Measurements from ENCODE around the gene NPHP4.

NPHP4 gene

DNA sequence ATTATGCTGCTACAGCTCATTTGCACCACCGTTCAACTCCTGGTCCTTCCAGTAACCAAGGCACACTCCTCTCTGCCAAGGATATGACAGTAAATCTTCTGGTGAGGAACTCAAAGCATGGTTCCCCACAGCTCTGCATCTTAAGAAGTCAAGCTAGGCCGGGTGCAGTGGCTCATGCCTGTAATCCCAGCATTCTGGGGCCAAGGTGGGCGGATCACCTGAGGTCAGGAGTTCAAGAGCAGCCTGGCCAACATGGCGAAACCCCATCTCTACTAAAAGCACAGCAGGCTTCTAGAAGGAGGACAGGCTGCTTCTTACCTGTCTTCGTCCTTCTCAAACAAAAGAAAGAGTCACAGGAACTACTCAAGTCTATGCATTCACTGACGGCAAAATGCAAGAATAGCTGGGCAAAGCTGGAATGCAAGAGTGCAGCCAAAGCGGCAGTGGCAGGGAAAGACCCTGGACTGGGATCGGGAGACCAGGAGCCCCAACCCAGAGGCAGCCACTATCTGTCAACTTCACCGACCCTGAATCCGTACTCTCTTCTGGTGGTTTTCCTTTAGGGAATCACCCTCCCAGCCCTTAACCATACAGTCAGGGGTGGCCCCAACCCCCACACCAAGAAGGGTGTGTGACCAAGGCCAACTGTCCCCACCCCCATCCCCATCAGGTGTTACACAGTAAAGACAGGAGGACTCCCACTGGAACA is 75.5 kb downstream of the NPHP4 start:
- TF ChIP-seq, protein P1, sequence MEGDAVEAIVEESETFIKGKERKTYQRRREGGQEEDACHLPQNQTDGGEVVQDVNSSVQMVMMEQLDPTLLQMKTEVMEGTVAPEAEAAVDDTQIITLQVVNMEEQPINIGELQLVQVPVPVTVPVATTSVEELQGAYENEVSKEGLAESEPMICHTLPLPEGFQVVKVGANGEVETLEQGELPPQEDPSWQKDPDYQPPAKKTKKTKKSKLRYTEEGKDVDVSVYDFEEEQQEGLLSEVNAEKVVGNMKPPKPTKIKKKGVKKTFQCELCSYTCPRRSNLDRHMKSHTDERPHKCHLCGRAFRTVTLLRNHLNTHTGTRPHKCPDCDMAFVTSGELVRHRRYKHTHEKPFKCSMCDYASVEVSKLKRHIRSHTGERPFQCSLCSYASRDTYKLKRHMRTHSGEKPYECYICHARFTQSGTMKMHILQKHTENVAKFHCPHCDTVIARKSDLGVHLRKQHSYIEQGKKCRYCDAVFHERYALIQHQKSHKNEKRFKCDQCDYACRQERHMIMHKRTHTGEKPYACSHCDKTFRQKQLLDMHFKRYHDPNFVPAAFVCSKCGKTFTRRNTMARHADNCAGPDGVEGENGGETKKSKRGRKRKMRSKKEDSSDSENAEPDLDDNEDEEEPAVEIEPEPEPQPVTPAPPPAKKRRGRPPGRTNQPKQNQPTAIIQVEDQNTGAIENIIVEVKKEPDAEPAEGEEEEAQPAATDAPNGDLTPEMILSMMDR (IDR thresholded peaks at IDR 0.05), result no peak
- Histone ChIP-seq H3K79me2 (no peaks in the 10 kb centered on the region), H3K27me3 (ENCODE audit: control insufficient read depth, insufficient read depth, low read length) (no peaks in the 10 kb centered on the region), H3K9me3 (ENCODE audit: control insufficient read depth, low read length) (no peaks in the 10 kb centered on the region), H3K4me3 (ENCODE audit: low read depth, low read length) (no peak overlapping the region), H3K4me1 (no peaks in the 10 kb centered on the region), H2AFZ (no peak overlapping the region), H3K27ac (no peak overlapping the region), H3K9ac (no peak overlapping the region), H3K4me2 (ENCODE audit: low read length) (no peak overlapping the region), H3K36me3 (ENCODE audit: control insufficient read depth, insufficient read depth, low read length) (no peaks in the 10 kb centered on the region)

GRCh38 chr1:5915587-5916571 is 76.3 kb downstream of the NPHP4 start:
- Histone ChIP-seq H3K79me2 (no peaks in the 10 kb centered on the region), H2AFZ (no peak overlapping the region), H3K4me1 (no peaks in the 10 kb centered on the region), H3K9ac (no peak overlapping the region), H3K9me3 (ENCODE audit: control insufficient read depth, low read length) (no peaks in the 10 kb centered on the region), H3K36me3 (ENCODE audit: control insufficient read depth, insufficient read depth, low read length) (no peaks in the 10 kb centered on the region), H3K27me3 (ENCODE audit: control insufficient read depth, insufficient read depth, low read length) (no peaks in the 10 kb centered on the region), H3K4me3 (ENCODE audit: low read depth, low read length) (no peak overlapping the region), H3K27ac (no peak overlapping the region), H3K4me2 (ENCODE audit: low read length) (no peak overlapping the region)
- TF ChIP-seq, protein P1 (IDR thresholded peaks at IDR 0.05), result peak; percentile 39

DNA sequence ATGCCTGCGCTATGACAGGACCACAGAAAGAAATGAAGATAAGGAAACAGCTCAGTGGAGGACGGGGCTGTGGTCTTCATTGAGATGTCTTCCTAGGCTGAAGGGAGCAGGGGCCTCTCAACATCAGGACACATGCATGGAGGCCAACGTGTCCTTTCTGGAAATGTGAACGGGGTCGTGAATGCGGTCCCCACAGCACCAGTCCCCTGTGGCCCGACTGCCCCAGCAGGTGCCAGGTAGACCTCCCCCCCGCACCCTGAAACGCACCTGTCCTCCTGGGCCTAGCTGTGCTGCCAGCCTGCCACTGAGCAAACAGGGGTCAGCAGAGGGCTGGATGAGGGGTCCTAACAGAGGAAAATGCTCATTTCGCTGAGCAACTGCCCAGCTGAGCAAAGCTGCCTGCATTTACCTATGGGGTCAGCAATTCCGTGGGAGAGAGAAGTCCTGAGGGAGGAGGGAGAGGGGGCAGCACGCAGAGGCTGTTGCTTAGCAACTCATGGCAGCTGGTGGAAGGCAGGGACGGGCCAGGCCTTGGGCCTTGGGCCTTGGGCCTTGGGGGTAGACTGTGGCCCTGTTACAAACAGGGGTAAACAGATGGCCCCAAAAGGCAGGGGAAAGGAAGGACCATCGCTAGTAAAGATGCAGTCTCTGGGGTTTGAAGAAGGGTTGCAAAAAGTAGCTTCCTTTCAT is 77.4 kb downstream of the NPHP4 start:
- H3K27ac ChIP-seq, result no peak overlapping the region
- H3K9ac ChIP-seq, result no peak overlapping the region

GRCh38 chr1:5913876-5914275 is 78.3 kb downstream of the NPHP4 start:
- H3K27ac ChIP-seq, result no peak overlapping the region
- no peak overlapping the region for H3K4me2 ChIP-seq (ENCODE audit: low read length)
- TF ChIP-seq, protein P1 (IDR thresholded peaks at IDR 0.05), result no peak
- no peaks in the 10 kb centered on the region for H3K4me1 ChIP-seq
- no peaks in the 10 kb centered on the region for H3K27me3 ChIP-seq (ENCODE audit: control insufficient read depth, insufficient read depth, low read length)
- no peaks in the 10 kb centered on the region for H3K79me2 ChIP-seq
- no peaks in the 10 kb centered on the region for H3K36me3 ChIP-seq (ENCODE audit: control insufficient read depth, insufficient read depth, low read length)
- H3K4me3 ChIP-seq (ENCODE audit: low read depth, low read length), result no peak overlapping the region
- H2AFZ ChIP-seq, result no peak overlapping the region
- H3K9ac ChIP-seq, result no peak overlapping the region
- H3K9me3 ChIP-seq (ENCODE audit: control insufficient read depth, low read length), result no peaks in the 10 kb centered on the region

More for the DNA sequence above, 77.4 kb downstream of the NPHP4 start:
- no peaks in the 10 kb centered on the region for H3K36me3 ChIP-seq (ENCODE audit: control insufficient read depth, insufficient read depth, low read length)
- TF ChIP-seq, protein P1 (IDR thresholded peaks at IDR 0.05), result no peak
- H3K27me3 ChIP-seq (ENCODE audit: control insufficient read depth, insufficient read depth, low read length), result no peaks in the 10 kb centered on the region
- no peaks in the 10 kb centered on the region for H3K4me1 ChIP-seq
- no peak overlapping the region for H3K4me2 ChIP-seq (ENCODE audit: low read length)
- H3K9me3 ChIP-seq (ENCODE audit: control insufficient read depth, low read length), result no peaks in the 10 kb centered on the region
- H3K79me2 ChIP-seq, result no peaks in the 10 kb centered on the region
- H2AFZ ChIP-seq, result no peak overlapping the region
- H3K4me3 ChIP-seq (ENCODE audit: low read depth, low read length), result no peak overlapping the region
